Type B pancreatic cell (in vitro differentiated cells): Measurements from ENCODE around the gene VIPR2. TPM values are rescaled to one million over a fixed set of nuclear protein-coding genes. Genes with fewer than 3 reads are reported as not detected.

Source experiments
- DNase-seq: peaks from one replicate; pipeline ENCODE4 v3.0.0; 2021; ENCODE audit warnings: mixed read lengths; ENCODE audit not compliant: unreplicated experiment; ENCODE audit errors: extremely low spot score
- H3K27ac Mint-ChIP-seq: 2 replicates; pipeline ENCODE4 v1.8.0; 2021; ENCODE audit warnings: mild to moderate bottlenecking, mixed read lengths
- H3K27me3 Mint-ChIP-seq: 2 replicates; pipeline ENCODE4 v1.8.0; 2021; ENCODE audit warnings: mixed read lengths
- H3K36me3 Mint-ChIP-seq: 2 replicates; pipeline ENCODE4 v1.8.0; 2021; ENCODE audit warnings: mixed read lengths
- H3K4me1 Mint-ChIP-seq: one replicate; pipeline ENCODE4 v1.8.0; 2021; ENCODE audit warnings: mixed read lengths; ENCODE audit not compliant: unreplicated experiment
- H3K4me3 Mint-ChIP-seq: 2 replicates; pipeline ENCODE4 v1.8.0; 2021; ENCODE audit warnings: mild to moderate bottlenecking, mixed read lengths
- H3K9me3 Mint-ChIP-seq: 2 replicates; pipeline ENCODE4 v1.8.0; 2021; ENCODE audit warnings: mixed read lengths
- total RNA-seq: library from RNA; stranded (reverse); gene quantifications from 2 replicates; pipeline ENCODE4 v1.2.1, GENCODE V29; 2021; ENCODE audit warnings: low replicate concordance
- TF ChIP-seq, protein P1 (sequence below): fragments of 200-600 bp; sonication (generic); conservative IDR thresholded peaks from 2 replicates; pipeline ENCODE4 v1.5.0; 2021; ENCODE audit warnings: antibody characterized with exemption, mild to moderate bottlenecking

Gene VIPR2
- total RNA-seq, 1 donor from 2014 or later, result 0.31 TPM

DNA sequence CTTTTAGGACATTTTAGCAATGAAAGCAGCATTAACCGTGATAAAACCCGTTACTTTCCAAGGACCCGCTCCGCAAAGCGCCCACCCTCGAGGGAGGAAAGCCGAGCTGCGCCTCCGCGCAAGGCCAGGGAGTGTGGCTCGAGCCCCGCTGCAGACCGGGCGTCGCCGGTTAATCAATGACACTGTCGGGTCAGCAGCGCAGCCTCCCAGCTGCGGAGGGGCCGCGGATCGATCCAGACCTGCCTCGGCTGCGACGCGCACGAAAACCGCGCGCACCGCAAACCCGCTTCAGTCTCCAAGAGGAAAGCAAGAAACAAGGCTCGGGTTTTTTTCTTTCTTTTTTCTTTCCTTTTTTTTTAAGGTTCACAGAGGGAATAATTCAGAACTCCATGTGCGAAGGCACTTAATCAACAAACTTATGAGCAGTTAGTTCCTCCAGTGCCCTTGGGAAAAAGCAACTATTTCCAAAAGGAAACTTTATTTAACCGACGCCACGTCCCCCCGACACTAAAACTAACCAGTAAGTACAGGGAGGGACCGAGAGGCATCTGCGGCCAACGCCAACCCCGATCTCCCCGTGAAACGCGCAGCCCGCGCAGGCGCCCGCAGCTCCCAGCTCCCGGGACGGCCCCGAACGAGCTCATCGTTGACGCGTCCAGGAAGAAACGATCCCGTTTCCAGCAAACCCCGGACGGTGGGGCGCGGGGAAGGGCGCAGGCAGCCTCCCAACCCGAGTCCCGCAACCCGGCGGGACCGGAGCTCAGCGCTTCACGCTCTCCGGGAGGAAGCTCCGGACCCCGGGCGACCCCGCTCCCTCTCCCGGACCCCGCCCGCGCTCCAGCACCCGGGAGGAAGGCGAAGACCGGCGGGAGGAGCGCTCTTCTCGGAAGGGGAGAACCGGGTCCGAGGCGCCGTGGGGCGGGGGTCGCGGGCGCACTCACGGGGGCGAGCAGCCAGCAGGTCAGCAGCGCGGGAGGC is 598 bp downstream of the VIPR2 start:
- H3K4me3 Mint-ChIP-seq, result peak overlapping the region; percentile 81
- TF ChIP-seq, protein P1, sequence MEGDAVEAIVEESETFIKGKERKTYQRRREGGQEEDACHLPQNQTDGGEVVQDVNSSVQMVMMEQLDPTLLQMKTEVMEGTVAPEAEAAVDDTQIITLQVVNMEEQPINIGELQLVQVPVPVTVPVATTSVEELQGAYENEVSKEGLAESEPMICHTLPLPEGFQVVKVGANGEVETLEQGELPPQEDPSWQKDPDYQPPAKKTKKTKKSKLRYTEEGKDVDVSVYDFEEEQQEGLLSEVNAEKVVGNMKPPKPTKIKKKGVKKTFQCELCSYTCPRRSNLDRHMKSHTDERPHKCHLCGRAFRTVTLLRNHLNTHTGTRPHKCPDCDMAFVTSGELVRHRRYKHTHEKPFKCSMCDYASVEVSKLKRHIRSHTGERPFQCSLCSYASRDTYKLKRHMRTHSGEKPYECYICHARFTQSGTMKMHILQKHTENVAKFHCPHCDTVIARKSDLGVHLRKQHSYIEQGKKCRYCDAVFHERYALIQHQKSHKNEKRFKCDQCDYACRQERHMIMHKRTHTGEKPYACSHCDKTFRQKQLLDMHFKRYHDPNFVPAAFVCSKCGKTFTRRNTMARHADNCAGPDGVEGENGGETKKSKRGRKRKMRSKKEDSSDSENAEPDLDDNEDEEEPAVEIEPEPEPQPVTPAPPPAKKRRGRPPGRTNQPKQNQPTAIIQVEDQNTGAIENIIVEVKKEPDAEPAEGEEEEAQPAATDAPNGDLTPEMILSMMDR, result no peak
- H3K9me3 Mint-ChIP-seq, result no peaks in the 10 kb centered on the region
- H3K27me3 Mint-ChIP-seq, result peaks cover 51% of the 10 kb centered on the region
- no peak overlapping the region for H3K27ac Mint-ChIP-seq
- H3K4me1 Mint-ChIP-seq, result no peaks in the 10 kb centered on the region
- DNase-seq, result no peak
- no peaks in the 10 kb centered on the region for H3K36me3 Mint-ChIP-seq

DNA sequence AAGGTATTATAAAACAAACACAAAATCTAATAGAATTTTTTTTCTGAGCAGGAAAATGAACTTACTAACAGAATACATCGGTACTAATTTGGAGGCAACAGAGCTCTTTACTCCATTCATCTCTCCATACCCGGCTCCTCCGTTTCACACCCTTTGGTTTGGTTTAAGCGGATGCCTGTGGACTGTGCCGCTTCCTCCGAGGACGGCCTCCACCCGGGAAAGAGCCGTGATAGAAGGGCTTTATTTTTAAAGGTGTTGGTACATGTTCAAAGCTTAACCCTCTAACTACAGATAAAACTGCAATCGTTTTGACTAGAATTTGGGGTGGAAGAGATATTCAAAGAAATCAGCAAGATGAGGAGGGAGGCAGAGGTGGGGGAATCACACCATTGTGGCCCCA is 1.9 kb downstream of the VIPR2 start:
- Mint-ChIP-seq H3K27ac (no peak overlapping the region), H3K9me3 (no peaks in the 10 kb centered on the region), H3K4me3 (peak overlapping the region; percentile 26), H3K27me3 (peaks cover 63% of the 10 kb centered on the region), H3K36me3 (no peaks in the 10 kb centered on the region), H3K4me1 (no peaks in the 10 kb centered on the region)
- TF ChIP-seq, protein P1, result no peak
- no peak for DNase-seq

DNA sequence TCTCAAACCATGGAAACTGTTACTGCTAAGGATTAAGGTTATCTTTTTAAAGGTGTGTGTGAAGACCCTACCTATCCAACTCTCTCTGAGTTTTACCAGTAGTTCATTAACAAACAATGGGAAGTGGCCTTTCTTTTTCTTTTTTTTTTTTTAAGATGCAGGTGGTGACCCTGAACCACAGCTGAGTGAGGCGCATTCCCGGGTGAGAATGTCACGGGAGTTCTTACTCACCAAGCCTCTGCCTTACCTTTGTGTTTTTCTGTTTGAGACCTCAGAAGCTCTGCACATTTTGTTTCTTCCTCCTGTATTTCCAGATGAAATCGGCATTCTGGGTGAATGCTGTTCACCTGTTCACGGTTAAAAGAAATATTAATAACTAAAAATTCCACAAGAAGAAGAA is 2.5 kb downstream of the VIPR2 start:
- H3K4me1 Mint-ChIP-seq, result no peaks in the 10 kb centered on the region

DNA sequence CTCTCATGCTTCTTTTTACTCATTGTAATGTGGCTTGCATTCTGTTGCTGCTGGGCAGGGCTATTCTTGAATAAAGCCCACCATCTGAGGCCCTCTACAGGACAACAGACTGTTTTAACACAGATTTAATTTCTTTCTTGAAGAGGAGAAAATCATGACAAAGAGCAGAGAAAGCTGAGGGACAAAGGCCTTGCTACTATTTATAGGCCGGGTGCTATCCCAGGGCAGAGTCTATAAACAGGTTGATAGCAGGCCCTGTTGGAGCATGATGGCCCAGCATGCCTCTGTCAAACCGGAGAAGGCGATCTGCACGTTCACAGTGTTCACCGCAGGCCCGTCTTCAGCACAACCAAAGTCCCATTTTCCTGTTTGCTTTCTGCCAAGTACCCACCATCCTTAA is 3.0 kb downstream of the VIPR2 start:
- no peak overlapping the region for H3K27ac Mint-ChIP-seq
- no peaks in the 10 kb centered on the region for H3K36me3 Mint-ChIP-seq
- peak overlapping the region; percentile 35 for H3K4me3 Mint-ChIP-seq
- no peaks in the 10 kb centered on the region for H3K9me3 Mint-ChIP-seq
- TF ChIP-seq, protein P1, result peak; percentile 51
- no peaks in the 10 kb centered on the region for H3K4me1 Mint-ChIP-seq
- peaks cover 66% of the 10 kb centered on the region for H3K27me3 Mint-ChIP-seq
- no peak for DNase-seq

More for the DNA sequence above, 2.5 kb downstream of the VIPR2 start:
- H3K9me3 Mint-ChIP-seq, result no peaks in the 10 kb centered on the region
- H3K36me3 Mint-ChIP-seq, result no peaks in the 10 kb centered on the region
- TF ChIP-seq, protein P1, result no peak
- no peak overlapping the region for H3K4me3 Mint-ChIP-seq
- no peak overlapping the region for H3K27ac Mint-ChIP-seq
- peaks cover 66% of the 10 kb centered on the region for H3K27me3 Mint-ChIP-seq
- no peak for DNase-seq

DNA sequence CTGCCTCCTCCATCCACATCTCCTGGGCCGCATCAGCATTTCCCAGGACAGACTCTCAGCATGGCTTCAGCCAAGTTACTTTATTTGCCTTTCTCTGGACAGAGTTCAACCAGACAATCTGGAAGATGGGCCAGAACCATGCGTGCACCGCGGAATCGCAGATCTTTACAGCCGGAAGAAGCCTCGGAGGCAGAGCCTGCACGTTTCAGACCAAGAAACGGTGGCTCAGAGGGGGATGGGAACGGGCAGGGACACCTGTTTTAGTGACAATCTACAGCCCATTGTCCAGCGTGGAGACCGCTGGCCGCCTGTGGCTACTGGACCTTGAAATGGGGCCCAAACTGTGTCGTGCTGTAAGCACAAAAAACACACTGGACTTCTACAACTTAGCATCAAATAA is 3.5 kb downstream of the VIPR2 start:
- peak; percentile 43 for DNase-seq
- Mint-ChIP-seq H3K4me1 (no peaks in the 10 kb centered on the region), H3K36me3 (no peaks in the 10 kb centered on the region), H3K4me3 (no peak overlapping the region), H3K27ac (no peak overlapping the region), H3K9me3 (no peaks in the 10 kb centered on the region), H3K27me3 (peaks cover 71% of the 10 kb centered on the region)
- TF ChIP-seq, protein P1, result no peak
